C4-2B (cell line): ENCODE results near the gene GLS.

Source experiments
- H3K27ac ChIP-seq: fragments of 450-650 bp; 2 replicates; pipeline ENCODE4 v1.5.1; 2017
- CTCF ChIP-seq: fragments of 450-650 bp; conservative IDR thresholded peaks from 2 replicates; pipeline ENCODE4 v1.5.1; 2017; ENCODE audit warnings: mild to moderate bottlenecking
- ZFX ChIP-seq: fragments of 450-650 bp; IDR thresholded peaks from 2 replicates; pipeline ENCODE4 v1.6.1; 2017

Gene GLS

GRCh38 chr2:190980630-190981209, 100.1 kb downstream of the GLS start:
- TF ChIP-seq ZFX (no peak), CTCF (no peak)
- H3K27ac ChIP-seq: peak overlapping the region; percentile 68

- peak overlapping the region; percentile 68; the same call in 1 of the 2 replicates for H3K27ac ChIP-seq
- TF ChIP-seq CTCF (no peak), ZFX (no peak)
These were observed 100.7 kb downstream of the GLS start for GRCh38 chr2:190981333-190981732.

- H3K27ac ChIP-seq: no peak overlapping the region
These were observed 101.1 kb downstream of the GLS start for GRCh38 chr2:190981733-190982132.

GRCh38 chr2:190982262-190983034, 101.8 kb downstream of the GLS start:
- TF ChIP-seq CTCF: no peak
- TF ChIP-seq ZFX: no peak
- H3K27ac ChIP-seq: no peak overlapping the region

More at GRCh38 chr2:190981733-190982132, 101.1 kb downstream of the GLS start:
- TF ChIP-seq ZFX (no peak), CTCF (no peak)

GRCh38 chr2:190984595-190984994, 104.0 kb downstream of the GLS start:
- TF ChIP-seq ZFX: no peak
- TF ChIP-seq CTCF: no peak
- no peak overlapping the region for H3K27ac ChIP-seq

- H3K27ac ChIP-seq: no peak overlapping the region
- TF ChIP-seq ZFX (no peak), CTCF (no peak)
These were observed 105.8 kb downstream of the GLS start for GRCh38 chr2:190986221-190986953.

GRCh38 chr2:190987116-190987515, 106.5 kb downstream of the GLS start:
- no peak for TF ChIP-seq ZFX
- TF ChIP-seq CTCF: no peak
- no peak overlapping the region for H3K27ac ChIP-seq
